H1 (cell line): Measurements from ENCODE around the gene SFRP5. TPM values are rescaled to one million over a fixed set of nuclear protein-coding genes. Genes with fewer than 3 reads are reported as not detected.

ENCODE experiments used
- CTCF ChIA-PET: fragments of 300-600 bp; sonication (Branson Sonifier 250); formaldehyde crosslinking; loops from one replicate; lab custom pipeline; 2021; ENCODE audit not compliant: partially characterized antibody; lab: Charles Lee
- POLR2A ChIA-PET: fragments of 300-600 bp; sonication (Branson Sonifier 250); formaldehyde crosslinking; loops from one replicate; lab custom pipeline; 2021; ENCODE audit warnings: inconsistent platforms; ENCODE audit not compliant: partially characterized antibody; lab: Charles Lee
- DNase-seq, 2 experiments: peaks; one replicate each; pipeline versions ENCODE4 v3.0.0 to v3.0.0-alpha.2; 2010 to 2022; ENCODE audit warnings: low spot score in 2 of 2, low read depth in 1 of 2, mixed read lengths in 1 of 2
- FAIRE-seq: peaks from 2 replicates; lab custom pipeline; 2011; peaks lifted over from hg19 to GRCh38; lab: Jason Lieb, UNC
- H2AFZ ChIP-seq: 2 replicates; pipeline ENCODE4 v1.8.1; 2012; ENCODE audit warnings: low read length, inconsistent platforms
- H2AK5ac ChIP-seq: 2 replicates; pipeline ENCODE4 v1.6.1; 2013; ENCODE audit warnings: low read depth, low read length
- H2BK120ac ChIP-seq: replicated peaks from 2 replicates; pipeline ENCODE3; 2013; ENCODE audit warnings: low read depth, low read length, inconsistent platforms
- H2BK12ac ChIP-seq: 2 replicates; pipeline ENCODE4 v1.6.1; 2013; ENCODE audit warnings: low read depth, low read length
- H2BK15ac ChIP-seq: 2 replicates; pipeline ENCODE4 v1.6.1; 2013; ENCODE audit warnings: low read length
- H2BK20ac ChIP-seq: 2 replicates; pipeline ENCODE4 v1.6.1; 2013; ENCODE audit warnings: low read length
- H2BK5ac ChIP-seq: 2 replicates; pipeline ENCODE4 v1.6.1; 2013; ENCODE audit warnings: low read depth, low read length
- H3K14ac ChIP-seq: 2 replicates; pipeline ENCODE4 v1.6.1; 2013; ENCODE audit warnings: inconsistent platforms; ENCODE audit not compliant: insufficient read length
- H3K18ac ChIP-seq: 2 replicates; pipeline ENCODE4 v1.6.1; 2013; ENCODE audit warnings: low read length; ENCODE audit errors: extremely low read depth
- H3K23ac ChIP-seq: 2 replicates; pipeline ENCODE4 v1.6.1; 2013; ENCODE audit warnings: inconsistent platforms; ENCODE audit not compliant: insufficient read length
- H3K23me2 ChIP-seq: 2 replicates; pipeline ENCODE4 v1.6.1; 2013; ENCODE audit warnings: low read depth, low read length
- H3K27ac ChIP-seq: 2 replicates; pipeline ENCODE4 v1.6.1; 2011; ENCODE audit warnings: low read depth, low read length, inconsistent platforms
- H3K27me3 ChIP-seq, 4 experiments: replicated peaks in 1 of 4; 1 replicate in 1 of 4; 2 replicates in 3 of 4; pipeline versions ENCODE4 v1.6.1 to v1.8.1; 2011 to 2013; ENCODE audit warnings: low read length in 3 of 4, mild to moderate bottlenecking in 3 of 4, inconsistent platforms in 2 of 4, mixed read lengths in 2 of 4, moderate library complexity in 1 of 4; ENCODE audit not compliant: control insufficient read depth in 3 of 4, insufficient read depth in 3 of 4; ENCODE audit errors: extremely low read depth in 1 of 4
- H3K36me3 ChIP-seq, 4 experiments: 2 replicates each; pipeline versions ENCODE4 v1.6.1 to v1.8.1; 2011 to 2013; ENCODE audit warnings: mild to moderate bottlenecking in 4 of 4, low read length in 3 of 4, moderate library complexity in 2 of 4, control low read depth in 1 of 4, inconsistent platforms in 1 of 4; ENCODE audit not compliant: insufficient read depth in 4 of 4, control insufficient read depth in 2 of 4
- H3K4ac ChIP-seq: replicated peaks from 2 replicates; pipeline ENCODE3; 2013; ENCODE audit warnings: low read length, low read depth, mixed read lengths, inconsistent platforms; ENCODE audit not compliant: insufficient read length
- H3K4me1 ChIP-seq, 4 experiments: replicated peaks in 1 of 4; 1 replicate in 1 of 4; 2 replicates in 3 of 4; pipeline versions ENCODE4 v1.6.1 to v1.8.1; 2011 to 2013; ENCODE audit warnings: low read length in 3 of 4, inconsistent platforms in 2 of 4, mixed read lengths in 1 of 4; ENCODE audit not compliant: insufficient read depth in 4 of 4, control insufficient read depth in 3 of 4
- H3K4me2 ChIP-seq, 2 experiments: 2 replicates each; pipeline versions ENCODE4 v1.6.1 to v1.8.1; 2011 to 2013; ENCODE audit warnings: low read depth in 2 of 2, low read length in 2 of 2, control low read depth in 1 of 2, inconsistent platforms in 1 of 2, mild to moderate bottlenecking in 1 of 2; ENCODE audit not compliant: insufficient read depth in 1 of 2
- H3K4me3 ChIP-seq, 4 experiments: fragments of 200-600, 300-600 bp in 1 of 4; sonication (generic), shearing (Covaris generic), sonication (Bioruptor Twin) in 1 of 4; 2 replicates each; pipeline versions ENCODE4 v1.5.1 to v1.8.1; 2011 to 2016; ENCODE audit warnings: low read length in 4 of 4, low read depth in 3 of 4, control low read depth in 2 of 4, inconsistent platforms in 2 of 4, mild to moderate bottlenecking in 2 of 4, mixed read lengths in 1 of 4, moderate library complexity in 1 of 4; ENCODE audit not compliant: insufficient read depth in 2 of 4; ENCODE audit errors: extremely low read depth in 1 of 4
- H3K56ac ChIP-seq: replicated peaks from 2 replicates; pipeline ENCODE3; 2013; ENCODE audit warnings: low read depth, mild to moderate bottlenecking, mixed read lengths, low read length, inconsistent platforms; ENCODE audit not compliant: insufficient read length
- H3K79me1 ChIP-seq: 2 replicates; pipeline ENCODE4 v1.6.1; 2013; ENCODE audit warnings: low read depth, low read length, control low read depth
- H3K79me2 ChIP-seq, 2 experiments: 2 replicates each; pipeline versions ENCODE4 v1.6.1 to v1.8.1; 2012 to 2013; ENCODE audit warnings: low read length in 2 of 2, mild to moderate bottlenecking in 2 of 2, inconsistent platforms in 1 of 2; ENCODE audit not compliant: insufficient read depth in 2 of 2, control insufficient read depth in 1 of 2
- H3K9ac ChIP-seq, 4 experiments: replicated peaks in 1 of 4; 1 replicate in 1 of 4; 2 replicates in 3 of 4; pipeline versions ENCODE4 v1.6.1 to v1.8.1; 2011 to 2013; ENCODE audit warnings: low read depth in 3 of 4, low read length in 3 of 4, control low read depth in 2 of 4, mild to moderate bottlenecking in 2 of 4, moderate library complexity in 2 of 4, inconsistent platforms in 1 of 4; ENCODE audit errors: extremely low read depth in 1 of 4
- H3K9me3 ChIP-seq, 2 experiments: 2 replicates each; pipeline versions ENCODE4 v1.6.1 to v1.8.1; 2012 to 2013; ENCODE audit warnings: mild to moderate bottlenecking in 2 of 2, moderate library complexity in 2 of 2, control low read depth in 1 of 2, inconsistent platforms in 1 of 2, low read depth in 1 of 2, low read length in 1 of 2, mixed read lengths in 1 of 2; ENCODE audit not compliant: insufficient read depth in 2 of 2
- H4K20me1 ChIP-seq, 2 experiments: replicated peaks in 1 of 2; 2 replicates each; pipeline versions ENCODE3 to v1.8.1; 2011 to 2013; ENCODE audit warnings: inconsistent platforms in 2 of 2, low read length in 2 of 2, mild to moderate bottlenecking in 1 of 2; ENCODE audit not compliant: insufficient read depth in 2 of 2, control insufficient read depth in 1 of 2
- H4K5ac ChIP-seq: 2 replicates; pipeline ENCODE4 v1.6.1; 2013; ENCODE audit warnings: low read length, low read depth, mixed read lengths, inconsistent platforms; ENCODE audit not compliant: insufficient read length
- H4K8ac ChIP-seq: 2 replicates; pipeline ENCODE4 v1.8.0; 2013; ENCODE audit warnings: mild to moderate bottlenecking, moderate library complexity, low read length, inconsistent platforms; ENCODE audit not compliant: insufficient read depth; ENCODE audit errors: extremely low read depth
- H4K91ac ChIP-seq: replicated peaks from 2 replicates; pipeline ENCODE3; 2013; ENCODE audit warnings: low read length, mixed read lengths, inconsistent platforms; ENCODE audit not compliant: insufficient read length
- CEBPB ChIP-seq: IDR thresholded peaks from 2 replicates; pipeline ENCODE4 v1.6.1; 2012; ENCODE audit warnings: low read depth, low read length
- POLR2AphosphoS5 ChIP-seq: IDR thresholded peaks from 2 replicates; pipeline ENCODE4 v1.6.1; 2011; ENCODE audit warnings: low read depth, low read length
- WGBS, 2 experiments: shearing (Covaris generic) in 1 of 2; methylation state at CpG; one replicate each; pipeline versions ENCODE4 v1.1.6 to v1.1.7; 2013 to 2015; ENCODE audit warnings: low lambda C conversion rate in 2 of 2, mixed read lengths in 2 of 2, inconsistent platforms in 1 of 2, low coverage in 1 of 2, missing lambda C conversion rate in 1 of 2; ENCODE audit not compliant: insufficient replicate concordance in 2 of 2, insufficient coverage in 1 of 2, insufficient read length in 1 of 2; ENCODE audit errors: extremely low coverage in 1 of 2, missing lambda C conversion rate in 1 of 2; 5-methylcytosine and 5-hydroxymethylcytosine counted together
- polyA plus RNA-seq, 7 experiments: library from polyadenylated mRNA; depleted of rRNA in 3 of 7; stranded (reverse) in 5 of 7; unstranded in 2 of 7; fragments of >200 nt in 5 of 7; fragments of 200-250 nt in 2 of 7; gene quantifications; 1 replicate in 5 of 7; 2 replicates in 1 of 7; 4 replicates in 1 of 7; pipeline versions ENCODE4 v1.2.1 to v1.2.3, GENCODE V29; 2011 to 2013; ENCODE audit warnings: missing spikeins in 2 of 7, mixed read lengths in 2 of 7
- total RNA-seq: library from RNA; stranded (reverse); fragmentation: NEBNext Ultra II Directional; extraction: Animal tissue kit (Norgen Biotek cat#: 25700); gene quantifications from 2 replicates; pipeline ENCODE4 v1.2.1, GENCODE V29; 2021

SFRP5 gene
- total and polyA plus RNA-seq, 2 of the 8 experiments (the other 6 are each of a cell fraction or from before 2014, with no cell fraction given) = 3.9 to 5.9 TPM

GRCh38 chr10:97762056-97762455 lies 9.7 kb downstream of the SFRP5 start:
- ChIA-PET POLR2A (interaction anchor here (0.6 to 4.9 kb wide), 7 partner anchors 9 to 1631 kb away, joined by 3 to 30 read pairs (median 4); partner anchors contain the start of genes SFRP5 and ZFYVE27), CTCF (interaction anchor here (0.8 to 8.5 kb wide), 16 partner anchors 10 to 142 kb away, joined by 3 to 77 read pairs (median 6); partner anchors contain the start of genes SFRP5 and ZFYVE27)
- Histone ChIP-seq H3K27ac (no peak overlapping the region), H2AFZ (no peak overlapping the region), H3K36me3 (peaks cover 0 to 8% (median 3%) of the 10 kb centered on the region in 4 experiments; a peak in 3 of 8 replicates), H2AK5ac (no peak overlapping the region), H3K9ac (no peak overlapping the region), H2BK5ac (peak overlapping the region; percentile 73; the same call in 1 of the 2 replicates), H3K4me1 (peaks cover 0 to 14% (median 7%) of the 10 kb centered on the region in 4 experiments; a peak in 6 of 7 replicates), H4K5ac (no peak overlapping the region), H3K79me2 (no peaks in the 10 kb centered on the region), H2BK12ac (no peak overlapping the region), H4K20me1 (peaks cover 0 to 1% of the 10 kb centered on the region in 2 experiments), H4K91ac (no peak overlapping the region), H3K4me2 (no peak overlapping the region), H3K23ac (no peak overlapping the region), H4K8ac (no peak overlapping the region), H3K4ac (no peak overlapping the region), H3K14ac (no peak overlapping the region), H3K9me3 (no peaks in the 10 kb centered on the region), H3K56ac (no peak overlapping the region), H2BK20ac (peak overlapping the region; percentile 48), H2BK120ac (no peak overlapping the region), H3K23me2 (no peaks in the 10 kb centered on the region), H3K18ac (peak overlapping the region; percentile 32; the same call in 1 of the 2 replicates), H2BK15ac (no peak overlapping the region), H3K79me1 (no peaks in the 10 kb centered on the region), H3K27me3 (no peaks in the 10 kb centered on the region), H3K4me3 (no peak overlapping the region)
- TF ChIP-seq CEBPB (no peak), POLR2AphosphoS5 (0 out of 2 replicates have a peak, but pooled peaks have one; percentile 25)
- 93% methylated on average over 10 of the region's 10 CpGs; no CpG with 5 or more reads in 1 of the 2 experiments for WGBS, 2 experiments
- DNase-seq = no peak
- FAIRE-seq = no peak
